K562 (cell line): ENCODE data around the gene EML6. TPM values are rescaled to one million over a fixed set of nuclear protein-coding genes. Genes with fewer than 3 reads are reported as not detected.
"Not testable (repeated sequence)": the region's sequence is repeated elsewhere in the genome, so short reads cannot be mapped to it uniquely, and the experiment has no call there.

Experiments used
- ATAC-seq: fragments of 200-7000 bp; cut with Tn5 transposase; 3 replicates; pipeline ENCODE4 v1.9.1; 2020; ENCODE audit warnings: moderate library complexity
- BruUV-seq: library from RNA; stranded (reverse); fragments of 400-500 nt; replicated peaks from 2 replicates; lab custom pipeline; 2021; lab: Mats Ljungman, UMichigan
- CTCF ChIA-PET: fragments of 300-600 bp; formaldehyde crosslinking; extraction: SDS; loops from one replicate; lab custom pipeline; 2021; ENCODE audit warnings: low intra/inter-chr PET ratio; lab: Yijun Ruan, JAX
- POLR2A ChIA-PET: fragments of 300-600, 350-650 bp; sonication (Branson Sonifier 250); formaldehyde crosslinking; extraction: SDS; loops from one replicate; lab custom pipeline; 2021; ENCODE audit warnings: antibody characterized with exemption, inconsistent platforms; lab: Yijun Ruan, JAX
- DNase-seq, 4 experiments: peaks; one replicate each; pipeline versions ENCODE4 v3.0.0 to v3.0.0-alpha.2; 2011 to 2018; ENCODE audit warnings: low spot score in 3 of 4, mixed read lengths in 3 of 4; ENCODE audit errors: extremely low read depth in 1 of 4
- FAIRE-seq: peaks from 2 replicates; lab custom pipeline; 2011; peaks lifted over from hg19 to GRCh38; lab: Jason Lieb, UNC
- H2AFZ ChIP-seq: 2 replicates; pipeline ENCODE4 v1.6.0; 2011; ENCODE audit warnings: low read depth, low read length, control low read depth, inconsistent platforms
- H3K27ac ChIP-seq: fragments of 200-600 bp; 3 replicates; pipeline ENCODE4 v1.8.0; 2011; ENCODE audit warnings: low read depth, mild to moderate bottlenecking, control low read depth, inconsistent platforms, low read length, moderate library complexity, mixed read lengths; ENCODE audit errors: extremely low read depth
- H3K27me3 ChIP-seq, 2 experiments: fragments of 300-600 bp in 1 of 2; 2 replicates in 1 of 2; 3 replicates in 1 of 2; pipeline versions ENCODE4 v1.6.0 to v1.8.0; 2011; ENCODE audit warnings: inconsistent platforms in 2 of 2, low read length in 2 of 2, mild to moderate bottlenecking in 1 of 2, mixed read lengths in 1 of 2, moderate library complexity in 1 of 2; ENCODE audit not compliant: control insufficient read depth in 2 of 2, insufficient read depth in 2 of 2
- H3K36me3 ChIP-seq: fragments of 300-600 bp; 3 replicates; pipeline ENCODE4 v1.8.0; 2011; ENCODE audit warnings: mild to moderate bottlenecking, low read length, inconsistent platforms; ENCODE audit not compliant: control insufficient read depth, insufficient read depth
- H3K4me1 ChIP-seq, 2 experiments: fragments of 200-600 bp in 1 of 2; replicated peaks in 1 of 2; 2 replicates in 1 of 2; 3 replicates in 1 of 2; pipeline versions ENCODE4 v1.5.1 to v1.8.0; 2011; ENCODE audit warnings: inconsistent platforms in 2 of 2, low read length in 2 of 2, mild to moderate bottlenecking in 1 of 2, mixed read lengths in 1 of 2, moderate library complexity in 1 of 2; ENCODE audit not compliant: control insufficient read depth in 2 of 2, insufficient read depth in 2 of 2
- H3K4me2 ChIP-seq: 2 replicates; pipeline ENCODE4 v1.6.1; 2011; ENCODE audit warnings: low read length, control low read depth, inconsistent platforms, mixed read lengths; ENCODE audit not compliant: insufficient read depth
- H3K4me3 ChIP-seq: fragments of 200-600 bp; sonication (generic), shearing (Covaris generic); 2 replicates; pipeline ENCODE4 v1.5.1; 2016; ENCODE audit warnings: control low read depth, inconsistent platforms
- H3K79me2 ChIP-seq: fragments of 200-600 bp; 3 replicates; pipeline ENCODE4 v1.8.0; 2011; ENCODE audit warnings: low read length, inconsistent platforms; ENCODE audit not compliant: control insufficient read depth, insufficient read depth
- H3K9ac ChIP-seq, 2 experiments: 2 replicates each; pipeline versions ENCODE4 v1.6.0 to v1.6.1; 2011; ENCODE audit warnings: low read depth in 2 of 2, low read length in 2 of 2, control low read depth in 1 of 2, inconsistent platforms in 1 of 2, mild to moderate bottlenecking in 1 of 2, mixed read lengths in 1 of 2; ENCODE audit not compliant: insufficient read depth in 1 of 2
- H3K9me1 ChIP-seq: one replicate; pipeline ENCODE4 v1.6.0; 2011; ENCODE audit warnings: inconsistent platforms, mild to moderate bottlenecking, low read length, moderate library complexity; ENCODE audit not compliant: control insufficient read depth, insufficient read depth
- H3K9me3 ChIP-seq: replicated peaks from 2 replicates; pipeline ENCODE4 v1.5.1; 2011; ENCODE audit warnings: low read depth, low read length, inconsistent platforms; ENCODE audit not compliant: control insufficient read depth, insufficient read depth
- H4K20me1 ChIP-seq: replicated peaks from 2 replicates; pipeline ENCODE4 v1.6.1; 2011; ENCODE audit warnings: low read length, inconsistent platforms, mixed read lengths; ENCODE audit not compliant: control insufficient read depth, insufficient read depth
- POLR2G ChIP-seq: fragments of 200-400 bp; formaldehyde crosslinking; IDR thresholded peaks from 2 replicates; pipeline ENCODE4 v1.6.1; 2017; ENCODE audit warnings: low read depth, mild to moderate bottlenecking, antibody characterized with exemption, low read length, moderate library complexity
- RBM39 ChIP-seq: fragments of 200-400 bp; formaldehyde crosslinking; optimal IDR thresholded peaks from 2 replicates; pipeline ENCODE3; 2018; ENCODE audit warnings: low read depth, low read length
- WGBS: fragments of 100-300 bp; shearing (Covaris generic); methylation state at CpG from one replicate; pipeline ENCODE4 v1.1.6; 2016; ENCODE audit warnings: low coverage, mixed read lengths; ENCODE audit not compliant: insufficient coverage; ENCODE audit errors: missing lambda C conversion rate; 5-methylcytosine and 5-hydroxymethylcytosine counted together
- in situ Hi-C: fragments of 300-500 bp; cut with MboI; formaldehyde crosslinking; loops from 4 replicates; pipeline ENCODE4 v1.15.0; 2018; ENCODE audit warnings: inconsistent platforms, mixed read lengths
- intact Hi-C: fragments of 100-400 bp; cut with micrococcal nuclease; formaldehyde crosslinking; loops from 2 replicates; pipeline ENCODE4 v1.14.2; 2022
- polyA plus RNA-seq, 8 experiments: library from polyadenylated mRNA; depleted of rRNA in 4 of 8; stranded (reverse) in 5 of 8; unstranded in 3 of 8; fragments of >200 nt; fragmentation: Nextera tagmentation in 2 of 8; fragmentation: Illumina TruSeq in 1 of 8; extraction: Ambion mirVana in 2 of 8; extraction: Trizol in 1 of 8; gene quantifications; 2 replicates each; pipeline versions ENCODE4 v1.2.1 to v1.2.3, GENCODE V29; 2011 to 2014; ENCODE audit warnings: inconsistent platforms in 1 of 8, missing spikeins in 1 of 8
- total RNA-seq, 7 experiments: library from RNA; depleted of rRNA in 6 of 7; stranded (reverse); fragments of >200 nt in 6 of 7; fragmentation: Illumina TruSeq in 2 of 7; extraction: Trizol in 2 of 7; gene quantifications; 2 replicates each; pipeline versions ENCODE4 v1.2.1 to v1.2.3, GENCODE V29; 2011 to 2021; ENCODE audit warnings: low replicate concordance in 1 of 7

EML6 gene
- total and polyA plus RNA-seq, 9 of the 15 experiments (the other 6 are each of a cell fraction or from before 2014, with no cell fraction given) = 0.07 to 0.56 (median 0.25) TPM

GRCh38 chr2:54988612-54989011 is 265.1 kb downstream of the EML6 start:
- no peak for FAIRE-seq
- Histone ChIP-seq H3K79me2 (peaks cover 99% of the 10 kb centered on the region), H3K27me3 (no peaks in the 10 kb centered on the region), H3K9ac (no peak overlapping the region), H3K9me1 (no peaks in the 10 kb centered on the region), H3K27ac (no peak overlapping the region), H3K4me1 (no peaks in the 10 kb centered on the region), H3K9me3 (no peaks in the 10 kb centered on the region), H3K36me3 (peaks cover 53% of the 10 kb centered on the region), H3K4me3 (no peak overlapping the region), H2AFZ (no peak overlapping the region), H4K20me1 (peaks cover 32% of the 10 kb centered on the region), H3K4me2 (no peak overlapping the region)
- BruUV-seq = no TSS peak
- ChIA-PET POLR2A (no interaction called here), CTCF (no interaction called here)
- in situ Hi-C loops (no loop called here), intact Hi-C loops (no loop called here)
- TF ChIP-seq POLR2G = 0 out of 2 replicates have a peak, but pooled peaks have one; percentile 2
- TF ChIP-seq RBM39 = no peak
- DNase-seq = no peak
- WGBS = 92% methylated on average over 3 of the region's 3 CpGs
- no peak; the same call in 2 of the 3 replicates for ATAC-seq

- Histone ChIP-seq H4K20me1 (peaks cover 41% of the 10 kb centered on the region), H3K36me3 (peaks cover 33% of the 10 kb centered on the region; the same call in 2 of the 3 replicates), H3K79me2 (peaks cover 99% of the 10 kb centered on the region)
- BruUV-seq, H3K27me3 ChIP-seq, H3K4me3 ChIP-seq, intact Hi-C loops, H3K9me1 ChIP-seq, H2AFZ ChIP-seq, H3K9ac ChIP-seq, DNase-seq, CTCF ChIA-PET, ATAC-seq, FAIRE-seq, H3K4me1 ChIP-seq, in situ Hi-C loops, H3K27ac ChIP-seq, H3K9me3 ChIP-seq, POLR2A ChIA-PET, H3K4me2 ChIP-seq: not testable (repeated sequence)
- TF ChIP-seq POLR2G = peak; percentile 23; the same call in 1 of the 2 replicates
- 95% methylated on average over 12 of the region's 19 CpGs for WGBS
These were observed 267.2 kb downstream of the EML6 start for GRCh38 chr2:54990694-54991093.
